Bronchial epithelial cell (primary cell): ENCODE measurements around the gene DSCAM. TPM values are rescaled to one million over a fixed set of nuclear protein-coding genes. Genes with fewer than 3 reads are reported as not detected.

Experiments
- DNase-seq: peaks from one replicate; pipeline ENCODE4 v3.0.0-alpha.2; 2010; ENCODE audit warnings: low read depth
- FAIRE-seq: peaks from 2 replicates; lab custom pipeline; 2011; peaks lifted over from hg19 to GRCh38; lab: Jason Lieb, UNC
- H3K27me3 ChIP-seq: 2 replicates; pipeline ENCODE4 v1.5.1; 2011; ENCODE audit warnings: low read length; ENCODE audit not compliant: control insufficient read depth, insufficient read depth
- H3K36me3 ChIP-seq: 2 replicates; pipeline ENCODE4 v1.5.1; 2011; ENCODE audit warnings: low read length; ENCODE audit not compliant: control insufficient read depth, insufficient read depth
- H3K4me3 ChIP-seq: 2 replicates; pipeline ENCODE4 v1.5.1; 2011; ENCODE audit warnings: mild to moderate bottlenecking, low read depth, low read length, control low read depth
- total RNA-seq: library from RNA; depleted of rRNA; stranded (reverse); fragments of >200 nt; gene quantifications from 2 replicates; pipeline ENCODE4 v1.2.1, GENCODE V29; 2014
- TF ChIP-seq, protein P1 (sequence below): IDR thresholded peaks from 2 replicates; pipeline ENCODE4 v1.5.1; 2011; ENCODE audit warnings: mild to moderate bottlenecking, moderate library complexity, low read length, control low read depth, inconsistent platforms; ENCODE audit not compliant: insufficient read depth, severe bottlenecking

Gene DSCAM
- total RNA-seq, 1 donor from 2014 or later, result 0.53 TPM

DNA sequence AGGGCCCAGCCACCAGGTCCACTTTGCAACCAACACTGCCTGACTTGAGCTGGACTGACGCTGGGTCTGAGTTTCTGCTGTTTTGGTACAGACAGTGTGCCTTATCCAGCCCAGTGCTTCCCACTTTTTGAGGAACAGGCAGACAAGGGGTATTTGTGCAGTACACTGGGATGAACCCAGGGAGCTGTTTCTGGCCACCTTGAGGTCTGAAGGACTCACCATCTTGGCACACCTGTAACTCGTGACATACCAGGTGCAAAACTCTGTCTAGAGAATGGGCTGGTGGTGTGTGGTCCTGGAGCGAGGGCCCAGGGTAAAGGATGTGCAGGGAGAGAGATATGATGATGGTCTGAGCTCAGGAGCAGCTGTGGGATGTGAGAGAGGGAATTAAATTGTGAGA, 831.1 kb downstream of the DSCAM start:
- DNase-seq (no peak), FAIRE-seq (no peak)
- Histone ChIP-seq H3K4me3 (no peak overlapping the region), H3K27me3 (no peaks in the 10 kb centered on the region), H3K36me3 (no peaks in the 10 kb centered on the region)
- TF ChIP-seq, protein P1, sequence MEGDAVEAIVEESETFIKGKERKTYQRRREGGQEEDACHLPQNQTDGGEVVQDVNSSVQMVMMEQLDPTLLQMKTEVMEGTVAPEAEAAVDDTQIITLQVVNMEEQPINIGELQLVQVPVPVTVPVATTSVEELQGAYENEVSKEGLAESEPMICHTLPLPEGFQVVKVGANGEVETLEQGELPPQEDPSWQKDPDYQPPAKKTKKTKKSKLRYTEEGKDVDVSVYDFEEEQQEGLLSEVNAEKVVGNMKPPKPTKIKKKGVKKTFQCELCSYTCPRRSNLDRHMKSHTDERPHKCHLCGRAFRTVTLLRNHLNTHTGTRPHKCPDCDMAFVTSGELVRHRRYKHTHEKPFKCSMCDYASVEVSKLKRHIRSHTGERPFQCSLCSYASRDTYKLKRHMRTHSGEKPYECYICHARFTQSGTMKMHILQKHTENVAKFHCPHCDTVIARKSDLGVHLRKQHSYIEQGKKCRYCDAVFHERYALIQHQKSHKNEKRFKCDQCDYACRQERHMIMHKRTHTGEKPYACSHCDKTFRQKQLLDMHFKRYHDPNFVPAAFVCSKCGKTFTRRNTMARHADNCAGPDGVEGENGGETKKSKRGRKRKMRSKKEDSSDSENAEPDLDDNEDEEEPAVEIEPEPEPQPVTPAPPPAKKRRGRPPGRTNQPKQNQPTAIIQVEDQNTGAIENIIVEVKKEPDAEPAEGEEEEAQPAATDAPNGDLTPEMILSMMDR, result no peak

DNA sequence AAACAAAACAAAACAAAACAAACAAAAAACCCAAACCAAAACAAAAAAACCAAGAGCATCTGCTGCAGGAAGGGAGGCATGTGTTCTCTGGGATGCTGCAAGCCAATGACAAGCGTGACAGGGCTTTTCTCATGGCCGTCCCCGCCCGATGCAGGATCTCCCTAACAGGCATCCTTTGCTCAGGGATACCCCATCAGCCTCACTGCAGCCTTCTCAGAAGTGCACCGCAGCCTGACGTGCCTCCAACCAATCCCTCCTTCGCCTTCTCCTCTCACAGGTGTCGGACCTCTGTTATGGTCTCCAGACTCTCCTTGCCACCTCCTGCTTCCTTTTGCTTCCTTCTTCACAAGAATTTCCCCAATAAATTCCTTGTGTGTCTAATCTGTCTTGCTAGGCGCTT, 832.6 kb downstream of the DSCAM start:
- TF ChIP-seq, protein P1, result no peak
- no peak for DNase-seq
- H3K36me3 ChIP-seq, result no peaks in the 10 kb centered on the region
- FAIRE-seq, result no peak
- H3K4me3 ChIP-seq, result no peak overlapping the region
- H3K27me3 ChIP-seq, result no peaks in the 10 kb centered on the region

DNA sequence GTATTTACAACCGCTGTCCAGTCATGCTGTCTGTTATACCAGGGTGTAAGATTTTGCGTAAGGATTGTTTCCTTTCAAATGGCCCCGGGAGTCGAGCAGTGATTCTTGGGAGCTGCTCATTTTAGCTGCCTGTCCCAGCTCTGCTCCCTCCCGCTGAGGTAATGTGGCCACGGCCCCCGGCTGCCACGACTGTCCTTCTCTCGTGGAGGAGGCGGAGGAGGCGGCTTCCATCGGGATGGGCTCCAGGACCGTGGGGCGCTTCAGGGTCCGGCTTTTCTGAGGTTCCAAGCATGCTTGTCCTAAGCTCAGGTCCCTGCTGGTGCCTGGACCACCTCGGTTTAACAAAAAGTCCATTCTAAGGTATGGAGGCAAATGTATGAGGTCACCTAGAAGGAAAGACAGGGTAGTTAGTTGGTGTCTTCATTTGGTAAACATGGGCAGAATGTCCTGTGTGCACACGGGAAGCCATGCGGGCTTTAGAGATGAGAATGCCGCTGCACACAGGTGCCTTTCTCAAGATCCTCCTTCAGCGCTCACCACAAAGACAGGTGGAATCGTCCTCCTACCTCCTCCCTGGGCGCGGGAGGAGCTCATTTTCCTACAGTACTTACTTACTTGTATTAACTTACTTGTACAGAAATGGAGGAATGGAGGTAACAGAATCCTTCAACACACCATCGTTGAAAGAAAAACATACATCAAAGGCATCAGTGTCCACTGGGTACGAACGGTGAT, 833.8 kb downstream of the DSCAM start:
- TF ChIP-seq, protein P1, result no peak
- no peak for FAIRE-seq

DNA sequence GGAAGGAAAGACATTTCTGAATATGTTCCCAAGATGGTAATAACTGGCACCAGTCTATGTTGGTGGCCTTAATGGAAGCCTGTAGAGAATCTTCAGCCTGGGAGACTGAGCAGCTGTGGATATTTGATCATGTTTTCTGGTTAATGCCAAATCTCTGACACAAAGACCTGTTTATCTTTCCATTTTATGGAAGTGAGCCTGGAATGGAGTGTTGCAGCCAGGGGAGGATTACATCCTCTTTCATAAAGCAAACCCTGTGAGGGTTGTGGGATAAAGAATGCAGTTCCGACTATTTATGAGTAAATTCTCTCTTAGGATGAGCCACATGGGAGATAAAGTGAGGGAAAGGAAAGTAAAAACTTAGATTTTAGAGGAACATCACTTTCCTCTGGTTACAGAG, 835.6 kb downstream of the DSCAM start:
- H3K36me3 ChIP-seq, result no peaks in the 10 kb centered on the region
- FAIRE-seq, result no peak
- H3K27me3 ChIP-seq, result no peaks in the 10 kb centered on the region
- DNase-seq, result no peak
- TF ChIP-seq, protein P1, result no peak
- H3K4me3 ChIP-seq, result no peak overlapping the region

More for the DNA sequence above, 833.8 kb downstream of the DSCAM start:
- H3K27me3 ChIP-seq, result no peaks in the 10 kb centered on the region
- no peak for DNase-seq
- no peak overlapping the region for H3K4me3 ChIP-seq
- H3K36me3 ChIP-seq, result no peaks in the 10 kb centered on the region

DNA sequence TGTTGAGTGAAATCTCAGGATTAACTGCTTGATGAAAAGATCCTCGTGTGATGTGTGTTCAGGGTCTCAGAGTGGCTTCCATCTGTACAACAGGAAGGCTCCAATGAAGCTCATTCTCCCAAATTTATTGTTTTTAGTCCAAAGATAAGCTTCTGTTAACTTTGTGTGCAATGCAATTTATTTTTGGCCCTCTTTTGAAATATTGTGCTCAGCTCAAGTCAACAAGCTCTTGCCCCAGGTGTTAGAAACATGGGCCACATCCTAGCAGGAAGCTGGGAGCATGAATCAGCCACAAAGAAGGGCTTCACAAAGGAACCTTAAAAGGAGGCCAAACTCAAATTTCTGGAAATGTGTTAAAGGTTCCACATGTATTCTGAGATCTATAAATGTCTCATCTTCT, 844.0 kb downstream of the DSCAM start:
- no peaks in the 10 kb centered on the region for H3K36me3 ChIP-seq
- FAIRE-seq (no peak), DNase-seq (no peak)
- H3K4me3 ChIP-seq, result no peak overlapping the region
- TF ChIP-seq, protein P1, result no peak
- H3K27me3 ChIP-seq, result no peaks in the 10 kb centered on the region

DNA sequence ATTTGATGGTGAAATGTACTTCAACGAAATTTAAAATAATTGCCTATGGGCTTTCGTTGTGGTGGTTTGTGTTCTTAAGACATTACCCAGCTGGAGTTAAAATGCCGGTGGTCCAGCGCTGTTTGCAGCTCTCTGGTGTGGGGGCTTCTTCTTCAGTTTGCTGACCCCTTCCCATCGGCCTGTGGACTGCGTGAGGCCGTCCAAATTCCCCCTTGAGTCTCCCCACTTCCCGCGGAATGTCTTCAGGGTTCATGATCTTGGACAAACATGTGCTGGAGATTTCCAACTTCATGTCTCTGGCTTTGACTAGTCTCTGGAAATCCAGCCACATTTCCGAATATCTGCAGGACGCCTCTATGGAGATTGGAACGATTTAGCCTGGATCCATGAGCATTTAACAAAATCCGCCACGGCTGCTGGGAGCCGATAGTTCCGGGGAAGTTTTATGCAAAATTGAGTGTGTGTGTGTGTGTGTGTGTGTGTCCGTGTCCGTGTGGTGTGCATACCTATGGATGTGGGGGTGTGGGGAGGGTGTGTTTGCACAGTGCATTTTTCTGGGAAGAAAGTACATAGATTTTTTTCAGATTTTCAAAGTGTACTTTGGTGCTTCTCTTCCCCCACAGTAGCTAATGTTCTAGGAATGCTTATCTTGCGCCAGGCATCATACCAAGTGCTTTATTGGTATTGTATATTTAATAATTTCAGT, 862.5 kb downstream of the DSCAM start:
- TF ChIP-seq, protein P1, result no peak
- FAIRE-seq, result no peak
- H3K4me3 ChIP-seq, result no peak overlapping the region
- no peaks in the 10 kb centered on the region for H3K36me3 ChIP-seq
- no peak for DNase-seq
- H3K27me3 ChIP-seq, result no peaks in the 10 kb centered on the region
